Hepatocyte (in vitro differentiated cells): Measurements from ENCODE around the gene CCDC93. TPM values are rescaled to one million over a fixed set of nuclear protein-coding genes. Genes with fewer than 3 reads are reported as not detected.

Experiments used
- DNase-seq: peaks from one replicate; pipeline ENCODE4 v3.0.0-alpha.2; 2016; ENCODE audit warnings: low spot score
- H2AFZ ChIP-seq: fragments of 200-600 bp; sonication (generic); 2 replicates; pipeline ENCODE4 v1.6.0; 2016; ENCODE audit warnings: antibody characterized with exemption, mild to moderate bottlenecking
- H3K27ac ChIP-seq: fragments of 200-600 bp; sonication (generic); 2 replicates; pipeline ENCODE4 v1.5.1; 2016; ENCODE audit warnings: mild to moderate bottlenecking
- H3K27me3 ChIP-seq: fragments of 200-600 bp; sonication (generic); 2 replicates; pipeline ENCODE4 v1.6.1; 2016
- H3K36me3 ChIP-seq: fragments of 200-600 bp; sonication (generic); replicated peaks from 2 replicates; pipeline ENCODE4 v1.5.1; 2016; ENCODE audit warnings: low read depth; ENCODE audit not compliant: insufficient read depth
- H3K4me1 ChIP-seq: fragments of 200-600 bp; sonication (generic); 2 replicates; pipeline ENCODE4 v1.5.1; 2016; ENCODE audit warnings: mild to moderate bottlenecking, moderate library complexity; ENCODE audit not compliant: insufficient read depth
- H3K4me2 ChIP-seq: fragments of 200-600 bp; sonication (generic); 2 replicates; pipeline ENCODE4 v1.6.0; 2016
- H3K4me3 ChIP-seq: fragments of 200-600 bp; sonication (generic); 2 replicates; pipeline ENCODE4 v1.5.1; 2016; ENCODE audit warnings: mild to moderate bottlenecking
- H3K79me2 ChIP-seq: fragments of 200-600 bp; sonication (generic); 2 replicates; pipeline ENCODE4 v1.6.0; 2017; ENCODE audit warnings: mild to moderate bottlenecking
- H3K9me2 ChIP-seq: fragments of 200-600 bp; sonication (generic); replicated peaks from 2 replicates; pipeline ENCODE4 v1.6.0; 2017; ENCODE audit warnings: mild to moderate bottlenecking; ENCODE audit not compliant: insufficient read depth
- H3K9me3 ChIP-seq: fragments of 200-600 bp; sonication (generic); 2 replicates; pipeline ENCODE4 v1.5.1; 2016; ENCODE audit warnings: low read depth, mild to moderate bottlenecking
- H4K20me1 ChIP-seq: fragments of 200-600 bp; sonication (generic); 2 replicates; pipeline ENCODE4 v1.6.0; 2016; ENCODE audit warnings: mild to moderate bottlenecking; ENCODE audit not compliant: insufficient read depth, poor library complexity, severe bottlenecking
- CTCF ChIP-seq: fragments of 200-600 bp; sonication (generic); IDR thresholded peaks from 2 replicates; pipeline ENCODE4 v1.5.1; 2016; ENCODE audit warnings: antibody characterized with exemption, mild to moderate bottlenecking; ENCODE audit not compliant: poor library complexity
- EZH2 ChIP-seq: fragments of 200-600 bp; sonication (generic); IDR thresholded peaks from 2 replicates; pipeline ENCODE4 v1.6.1; 2016; ENCODE audit warnings: antibody characterized with exemption, mild to moderate bottlenecking, borderline replicate concordance
- EZH2phosphoT487 ChIP-seq: fragments of 200-600 bp; sonication (generic); IDR thresholded peaks from one replicate; pipeline ENCODE4 v1.6.1; 2018; ENCODE audit warnings: antibody characterized with exemption, mild to moderate bottlenecking, low read depth, moderate library complexity; ENCODE audit not compliant: unreplicated experiment, severe bottlenecking
- WGBS: methylation state at CpG from one replicate; pipeline ENCODE4 v1.1.6; 2016; ENCODE audit warnings: low lambda C conversion rate; ENCODE audit errors: missing lambda C conversion rate; 5-methylcytosine and 5-hydroxymethylcytosine counted together
- polyA plus RNA-seq: library from polyadenylated mRNA; unstranded; fragments of >200 nt; fragmentation: Nextera tagmentation; extraction: Ambion mirVana; gene quantifications from 2 replicates; pipeline ENCODE4 v1.2.1, GENCODE V29; 2016
- total RNA-seq: library from RNA; depleted of rRNA; stranded (reverse); fragments of >200 nt; gene quantifications from 2 replicates; pipeline ENCODE4 v1.2.3, GENCODE V29; 2014

The CCDC93 gene
- total and polyA plus RNA-seq, 2 experiments from 2014 or later = 13.2 to 37.4 TPM

DNA sequence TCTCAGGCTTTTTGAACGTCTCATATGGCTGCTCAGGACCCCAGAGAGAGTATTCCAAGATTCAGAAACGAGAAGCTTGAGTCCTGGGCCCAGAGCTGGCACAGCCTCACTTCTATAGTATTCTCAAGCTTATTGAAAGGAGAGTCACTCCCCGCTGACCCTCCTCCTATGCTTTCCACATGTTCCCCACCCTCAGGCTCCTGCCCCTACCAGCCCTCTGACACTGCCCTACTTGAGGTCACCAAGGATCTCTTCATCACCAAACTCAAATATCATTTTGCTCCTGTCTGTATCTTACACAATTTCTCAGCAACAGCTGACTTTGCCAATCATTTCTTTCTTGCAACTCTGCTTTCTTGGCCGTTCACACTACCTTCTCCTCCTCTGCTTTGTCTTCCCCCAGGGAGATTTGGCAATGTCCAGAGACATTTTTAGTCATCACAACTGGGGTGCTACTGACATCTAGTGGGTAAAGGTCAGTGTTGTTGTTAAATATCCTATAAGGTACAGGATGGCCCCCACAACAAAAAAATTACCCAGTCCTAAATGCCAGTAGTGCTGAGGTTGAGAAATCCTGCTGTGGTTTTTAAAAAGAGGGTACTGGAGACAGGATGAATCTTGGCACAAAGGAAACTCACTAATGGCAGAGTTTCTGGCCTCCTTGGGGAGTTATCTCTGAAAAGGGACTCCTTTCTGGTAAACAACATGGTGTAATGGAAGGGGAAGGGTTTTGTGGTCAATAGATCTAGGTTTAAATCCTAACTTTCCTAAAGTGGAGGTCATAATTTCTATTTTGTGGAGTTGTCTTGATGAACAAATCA, 47.5 kb upstream of the CCDC93 start:
- Histone ChIP-seq H3K9me3 (no peaks in the 10 kb centered on the region), H2AFZ (no peak overlapping the region), H3K27ac (no peak overlapping the region), H3K4me3 (no peak overlapping the region), H3K79me2 (no peaks in the 10 kb centered on the region), H3K4me1 (no peaks in the 10 kb centered on the region), H3K27me3 (no peaks in the 10 kb centered on the region), H3K9me2 (no peaks in the 10 kb centered on the region), H3K36me3 (no peaks in the 10 kb centered on the region), H3K4me2 (no peak overlapping the region), H4K20me1 (no peaks in the 10 kb centered on the region)
- DNase-seq = no peak
- 75% methylated on average over 4 of the region's 4 CpGs for WGBS
- TF ChIP-seq EZH2phosphoT487 = no peak
- no peak for TF ChIP-seq EZH2
- peak; percentile 33 for TF ChIP-seq CTCF

- no peak overlapping the region for H3K4me2 ChIP-seq
- WGBS = 68% methylated on average over 4 of the region's 4 CpGs
- H4K20me1 ChIP-seq = no peaks in the 10 kb centered on the region
- no peaks in the 10 kb centered on the region for H3K27me3 ChIP-seq
- TF ChIP-seq EZH2 (no peak), EZH2phosphoT487 (no peak), CTCF (no peak)
- H2AFZ ChIP-seq = no peak overlapping the region
- no peak for DNase-seq
- H3K9me2 ChIP-seq = no peaks in the 10 kb centered on the region
- H3K4me1 ChIP-seq = no peaks in the 10 kb centered on the region
- H3K27ac ChIP-seq = no peak overlapping the region
- H3K9me3 ChIP-seq = no peaks in the 10 kb centered on the region
- no peaks in the 10 kb centered on the region for H3K36me3 ChIP-seq
- no peaks in the 10 kb centered on the region for H3K79me2 ChIP-seq
- H3K4me3 ChIP-seq = no peak overlapping the region
Observed at GRCh38 chr2:118059919-118060478, 46.1 kb upstream of the CCDC93 start.

DNA sequence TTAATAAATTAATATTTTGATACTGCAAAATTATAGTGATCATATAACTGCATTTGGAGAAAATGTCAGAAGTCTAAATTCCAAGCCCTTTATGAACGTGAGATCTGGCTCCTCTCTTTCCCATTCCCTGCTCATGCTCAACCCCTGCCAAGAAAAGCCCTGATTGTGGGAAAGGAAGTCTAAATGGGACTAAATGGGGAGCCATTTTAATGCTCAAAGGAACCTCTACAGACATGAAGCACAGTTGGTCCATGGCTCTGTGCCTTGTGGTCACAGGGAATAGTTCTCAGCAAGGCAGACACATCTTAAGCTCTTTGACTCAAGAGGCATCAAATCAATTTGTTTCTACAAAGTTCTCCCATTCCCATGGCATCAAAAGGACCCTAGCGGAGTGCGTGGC, 45.1 kb upstream of the CCDC93 start:
- Histone ChIP-seq H4K20me1 (no peaks in the 10 kb centered on the region), H3K79me2 (no peaks in the 10 kb centered on the region), H3K36me3 (no peaks in the 10 kb centered on the region), H2AFZ (no peak overlapping the region), H3K4me3 (no peak overlapping the region), H3K4me2 (no peak overlapping the region), H3K9me3 (no peaks in the 10 kb centered on the region), H3K27me3 (no peaks in the 10 kb centered on the region), H3K4me1 (no peaks in the 10 kb centered on the region), H3K9me2 (no peaks in the 10 kb centered on the region), H3K27ac (no peak overlapping the region)
- no peak for TF ChIP-seq CTCF
- TF ChIP-seq EZH2 = no peak
- TF ChIP-seq EZH2phosphoT487 = no peak
- no peak for DNase-seq
- WGBS = 97% methylated on average over 3 of the region's 3 CpGs
